Large intestine (tissue), 3 donors: ENCODE measurements around the gene PON3. TPM values are rescaled to one million over a fixed set of nuclear protein-coding genes. Genes with fewer than 3 reads are reported as not detected.

ENCODE experiments used
- DNase-seq, 2 donors: peaks; one replicate each; pipeline versions ENCODE4 v3.0.0 to v3.0.0-alpha.2; 2013
- H3K27ac ChIP-seq: one replicate; pipeline ENCODE4 v1.5.1; 2013; ENCODE audit warnings: low read length
- H3K27me3 ChIP-seq: 2 replicates; pipeline ENCODE4 v1.6.1; 2013; ENCODE audit warnings: low read length; ENCODE audit not compliant: control insufficient read depth, insufficient read depth
- H3K36me3 ChIP-seq: 2 replicates; pipeline ENCODE4 v1.6.1; 2013; ENCODE audit warnings: low read length; ENCODE audit not compliant: control insufficient read depth, insufficient read depth
- H3K4me1 ChIP-seq: one replicate; pipeline ENCODE4 v1.6.1; 2013; ENCODE audit warnings: low read length; ENCODE audit not compliant: control insufficient read depth, insufficient read depth
- H3K4me3 ChIP-seq: one replicate; pipeline ENCODE4 v1.5.1; 2013; ENCODE audit warnings: low read length
- H3K9me3 ChIP-seq: one replicate; pipeline ENCODE4 v1.6.1; 2013; ENCODE audit warnings: mild to moderate bottlenecking, low read depth, low read length, moderate library complexity; ENCODE audit not compliant: control insufficient read depth
- WGBS: methylation state at CpG from one replicate; pipeline ENCODE4 v1.1.5; 2013; ENCODE audit warnings: low lambda C conversion rate; ENCODE audit not compliant: insufficient coverage; 5-methylcytosine and 5-hydroxymethylcytosine counted together
- polyA plus RNA-seq: library from polyadenylated mRNA; unstranded; fragments of 120-200 nt; gene quantifications from one replicate; pipeline ENCODE4 v1.2.1, GENCODE V29; 2013

The PON3 gene
- polyA plus RNA-seq, 1 donor, result 10.6 TPM

GRCh38 chr7:95433129-95433528, 37.0 kb upstream of the PON3 start:
- DNase-seq, result no peak
- no peaks in the 10 kb centered on the region for H3K9me3 ChIP-seq
- peaks cover 7% of the 10 kb centered on the region for H3K36me3 ChIP-seq
- 100% methylated on average over 1 of the region's 1 CpG for WGBS
- peak overlapping the region; percentile 97 for H3K27ac ChIP-seq
- H3K27me3 ChIP-seq, result no peaks in the 10 kb centered on the region
- peak overlapping the region; percentile 68 for H3K4me3 ChIP-seq
- peaks cover 36% of the 10 kb centered on the region for H3K4me1 ChIP-seq

GRCh38 chr7:95432606-95433005, 36.4 kb upstream of the PON3 start:
- no peak for DNase-seq
- Histone ChIP-seq H3K4me1 (peaks cover 36% of the 10 kb centered on the region), H3K27me3 (no peaks in the 10 kb centered on the region), H3K27ac (peak overlapping the region; percentile 97), H3K4me3 (no peak overlapping the region), H3K9me3 (no peaks in the 10 kb centered on the region), H3K36me3 (peaks cover 7% of the 10 kb centered on the region)
- WGBS, result 33% methylated on average over 1 of the region's 2 CpGs

GRCh38 chr7:95430864-95431263, 34.7 kb upstream of the PON3 start:
- H3K4me1 ChIP-seq, result peaks cover 28% of the 10 kb centered on the region
- no peak overlapping the region for H3K4me3 ChIP-seq
- H3K27ac ChIP-seq, result peak overlapping the region; percentile 76
- no peaks in the 10 kb centered on the region for H3K9me3 ChIP-seq
- DNase-seq, result peak; percentile 87 to 94
- H3K36me3 ChIP-seq, result peaks cover 13% of the 10 kb centered on the region
- no peaks in the 10 kb centered on the region for H3K27me3 ChIP-seq
- no CpG with 5 or more reads among the region's 2 CpGs for WGBS

GRCh38 chr7:95429241-95429990, 33.2 kb upstream of the PON3 start:
- no peaks in the 10 kb centered on the region for H3K9me3 ChIP-seq
- WGBS, result no CpG with 5 or more reads among the region's 5 CpGs
- peaks cover 22% of the 10 kb centered on the region for H3K4me1 ChIP-seq
- peak overlapping the region; percentile 61 for H3K27ac ChIP-seq
- H3K36me3 ChIP-seq, result peaks cover 13% of the 10 kb centered on the region
- no peak overlapping the region for H3K4me3 ChIP-seq
- peak; percentile 32 to 67 for DNase-seq
- H3K27me3 ChIP-seq, result no peaks in the 10 kb centered on the region

GRCh38 chr7:95427914-95428516, 31.8 kb upstream of the PON3 start:
- Histone ChIP-seq H3K27me3 (no peaks in the 10 kb centered on the region), H3K27ac (no peak overlapping the region), H3K4me1 (peaks cover 18% of the 10 kb centered on the region), H3K36me3 (peaks cover 14% of the 10 kb centered on the region), H3K9me3 (no peaks in the 10 kb centered on the region), H3K4me3 (no peak overlapping the region)
- 100% methylated on average over 1 of the region's 3 CpGs for WGBS
- DNase-seq, result no peak

- no peak overlapping the region for H3K4me3 ChIP-seq
- no peak overlapping the region for H3K27ac ChIP-seq
- DNase-seq, result no peak
- WGBS, result no CpG with 5 or more reads among the region's 7 CpGs
- peaks cover 14% of the 10 kb centered on the region for H3K4me1 ChIP-seq
- no peaks in the 10 kb centered on the region for H3K27me3 ChIP-seq
- H3K9me3 ChIP-seq, result no peaks in the 10 kb centered on the region
- peaks cover 17% of the 10 kb centered on the region for H3K36me3 ChIP-seq
Measured at GRCh38 chr7:95427166-95427565, 31.0 kb upstream of the PON3 start.

GRCh38 chr7:95425694-95426093, 29.5 kb upstream of the PON3 start:
- no peak for DNase-seq
- no peaks in the 10 kb centered on the region for H3K27me3 ChIP-seq
- H3K4me1 ChIP-seq, result peaks cover 15% of the 10 kb centered on the region
- no peaks in the 10 kb centered on the region for H3K9me3 ChIP-seq
- H3K36me3 ChIP-seq, result peaks cover 13% of the 10 kb centered on the region
- no peak overlapping the region for H3K4me3 ChIP-seq
- H3K27ac ChIP-seq, result no peak overlapping the region
- WGBS, result 78% methylated on average over 1 of the region's 2 CpGs

GRCh38 chr7:95424716-95425115, 28.5 kb upstream of the PON3 start:
- no peaks in the 10 kb centered on the region for H3K27me3 ChIP-seq
- H3K4me3 ChIP-seq, result no peak overlapping the region
- H3K4me1 ChIP-seq, result peaks cover 10% of the 10 kb centered on the region
- no peak for DNase-seq
- WGBS, result no CpG with 5 or more reads among the region's 1 CpG
- peaks cover 13% of the 10 kb centered on the region for H3K36me3 ChIP-seq
- no peak overlapping the region for H3K27ac ChIP-seq
- no peaks in the 10 kb centered on the region for H3K9me3 ChIP-seq

GRCh38 chr7:95421847-95422444, 25.8 kb upstream of the PON3 start:
- no peak for DNase-seq
- H3K36me3 ChIP-seq, result peaks cover 15% of the 10 kb centered on the region
- no peaks in the 10 kb centered on the region for H3K9me3 ChIP-seq
- H3K27ac ChIP-seq, result no peak overlapping the region
- H3K4me1 ChIP-seq, result peaks cover 8% of the 10 kb centered on the region
- H3K27me3 ChIP-seq, result no peaks in the 10 kb centered on the region
- no peak overlapping the region for H3K4me3 ChIP-seq

- peaks cover 8% of the 10 kb centered on the region for H3K4me1 ChIP-seq
- no peaks in the 10 kb centered on the region for H3K9me3 ChIP-seq
- H3K4me3 ChIP-seq, result no peak overlapping the region
- DNase-seq, result peak in 1 of 2 donors; percentile 38
- no peaks in the 10 kb centered on the region for H3K27me3 ChIP-seq
- no peak overlapping the region for H3K27ac ChIP-seq
- H3K36me3 ChIP-seq, result peaks cover 15% of the 10 kb centered on the region
- no CpG with 5 or more reads among the region's 2 CpGs for WGBS
Measured at GRCh38 chr7:95421000-95421846, 25.0 kb upstream of the PON3 start.
